Globus pallidus (tissue), 1 donor: Measurements from ENCODE around the gene LTB4R.
"Not testable (repeated sequence)": the region's sequence is repeated elsewhere in the genome, so short reads cannot be mapped to it uniquely, and the experiment has no call there.

Experiments used
- DNase-seq: peaks from one replicate; pipeline ENCODE4 v3.0.0-alpha.2; 2015; ENCODE audit warnings: low spot score

LTB4R gene

GRCh38 chr14:24343795-24344660 lies 32.7 kb downstream of the LTB4R start:
- no peak for DNase-seq

GRCh38 chr14:24347134-24347533 lies 35.8 kb downstream of the LTB4R start:
- no peak for DNase-seq

GRCh38 chr14:24348186-24348585 lies 36.9 kb downstream of the LTB4R start:
- DNase-seq: no peak

GRCh38 chr14:24349742-24350141 lies 38.4 kb downstream of the LTB4R start:
- no peak for DNase-seq

- no peak for DNase-seq
Measured at GRCh38 chr14:24351517-24351916, 40.2 kb downstream of the LTB4R start.

GRCh38 chr14:24353559-24354481 lies 42.5 kb downstream of the LTB4R start:
- no peak for DNase-seq

- not testable (repeated sequence) for DNase-seq
Measured at GRCh38 chr14:24354482-24354825, 43.2 kb downstream of the LTB4R start.

GRCh38 chr14:24355009-24355408 lies 43.7 kb downstream of the LTB4R start:
- DNase-seq: no peak

GRCh38 chr14:24356208-24356607 lies 44.9 kb downstream of the LTB4R start:
- DNase-seq: no peak

- no peak for DNase-seq
Measured at GRCh38 chr14:24360281-24360680, 49.0 kb downstream of the LTB4R start.

GRCh38 chr14:24361326-24361725 lies 50.0 kb downstream of the LTB4R start:
- no peak for DNase-seq

- no peak for DNase-seq
Measured at GRCh38 chr14:24362241-24362960, 51.1 kb downstream of the LTB4R start.

GRCh38 chr14:24363401-24363800 lies 52.1 kb downstream of the LTB4R start:
- no peak for DNase-seq

GRCh38 chr14:24364841-24365240 lies 53.5 kb downstream of the LTB4R start:
- no peak for DNase-seq

- peak; percentile 60 for DNase-seq
Measured at GRCh38 chr14:24365600-24366412, 54.5 kb downstream of the LTB4R start.

- DNase-seq: no peak
Measured at GRCh38 chr14:24366413-24366720, 55.1 kb downstream of the LTB4R start.

- DNase-seq: peak; percentile 51
Measured at GRCh38 chr14:24366721-24367513, 55.6 kb downstream of the LTB4R start.
